ENCODE data around the gene S100PBP. TPM values are rescaled to one million over a fixed set of nuclear protein-coding genes. Genes with fewer than 3 reads are reported as not detected.

S100PBP gene
- polyA plus RNA-seq, 1 of the 3 experiments (the other 2 are of a cell fraction): 13.2 TPM

GRCh38 chr1:32868806-32869455 is 51.5 kb downstream of the S100PBP start:
- Histone ChIP-seq H3K4me2 (no peak overlapping the region), H3K36me3 (replicated peaks in 1 of 2; ENCODE audit: control insufficient read depth in 1 of 2, insufficient read depth in 2 of 2, low read length in 1 of 2) (no peaks in the 10 kb centered on the region), H3K27ac (ENCODE audit: low read depth in 2 of 2, low read length in 1 of 2) (no peak overlapping the region), H3K27me3 (ENCODE audit: insufficient read depth) (no peaks in the 10 kb centered on the region), H3K79me2 (ENCODE audit: insufficient read depth) (no peaks in the 10 kb centered on the region), H4K20me1 (ENCODE audit: insufficient read depth) (no peaks in the 10 kb centered on the region), H3K4me3 (ENCODE audit: low read depth in 2 of 2, low read length in 1 of 2) (no peak overlapping the region), H3K9ac (no peak overlapping the region), H3K9me3 (no peaks in the 10 kb centered on the region), H3K4me1 (ENCODE audit: control insufficient read depth in 1 of 2, insufficient read depth in 2 of 2, low read depth in 1 of 2, low read length in 1 of 2) (peaks cover 0 to 13% of the 10 kb centered on the region in 2 experiments; a peak in 1 of 4 replicates), H3K9me2 (no peaks in the 10 kb centered on the region), H3F3A (replicated peaks; ENCODE audit: insufficient read depth) (peaks cover 3% of the 10 kb centered on the region), H2AFZ (ENCODE audit: low read depth) (no peak overlapping the region)
- ChIA-PET CTCF (no interaction called here), POLR2A (no interaction called here)
- 96% methylated on average over 8 of the region's 9 CpGs for WGBS (ENCODE audit: low lambda C conversion rate)
- DNase-seq: no peak
- no peak for TF ChIP-seq FOSL2 (IDR thresholded peaks at IDR 0.05; ENCODE audit: borderline replicate concordance, low read depth)

DNA sequence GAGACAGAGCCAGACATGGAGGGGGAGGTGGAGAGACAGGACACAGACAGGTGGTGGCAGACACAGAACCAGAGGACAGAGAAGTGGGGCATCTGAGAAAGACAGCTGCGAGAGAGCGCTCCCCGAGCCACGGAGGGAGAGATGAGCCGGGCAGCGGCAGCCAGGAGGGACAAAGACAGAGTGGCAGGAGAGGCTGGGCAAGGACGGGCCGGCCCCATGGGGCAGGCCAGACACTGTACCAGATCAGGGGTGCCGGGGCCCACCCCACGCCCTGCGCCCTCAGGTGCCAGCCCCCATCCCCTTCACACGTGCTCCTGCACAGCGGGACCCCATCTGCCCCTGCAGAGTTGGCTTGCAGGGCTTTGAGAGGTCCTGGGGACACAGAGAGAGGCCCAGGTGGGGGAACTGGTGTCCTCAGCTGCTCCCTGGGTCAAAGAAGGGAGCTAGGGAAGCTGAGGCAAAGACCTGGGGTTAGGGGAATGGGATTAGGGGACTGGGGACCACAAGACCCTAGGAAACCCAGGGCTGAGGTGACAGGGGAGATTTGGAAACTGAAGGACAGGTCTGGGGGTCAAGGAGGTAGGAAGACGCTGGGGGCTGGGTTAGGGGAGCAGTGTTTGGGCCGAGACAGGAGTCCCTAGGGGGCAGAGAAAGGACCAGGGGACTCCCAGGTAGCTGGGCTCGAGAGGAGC is 52.6 kb downstream of the S100PBP start:
- Histone ChIP-seq H3K9me2 (no peaks in the 10 kb centered on the region), H3F3A (replicated peaks; ENCODE audit: insufficient read depth) (peaks cover 4% of the 10 kb centered on the region), H2AFZ (ENCODE audit: low read depth) (no peak overlapping the region), H3K4me1 (ENCODE audit: control insufficient read depth in 1 of 2, insufficient read depth in 2 of 2, low read depth in 1 of 2, low read length in 1 of 2) (peaks cover 0 to 13% of the 10 kb centered on the region in 2 experiments; a peak in 1 of 4 replicates), H3K9ac (no peak overlapping the region), H3K4me3 (ENCODE audit: low read depth in 2 of 2, low read length in 1 of 2) (peak overlapping the region in 1 of 2 experiments; percentile 46; a peak in 2 of 4 replicates), H3K9me3 (no peaks in the 10 kb centered on the region), H3K27ac (ENCODE audit: low read depth in 2 of 2, low read length in 1 of 2) (no peak overlapping the region), H4K20me1 (ENCODE audit: insufficient read depth) (no peaks in the 10 kb centered on the region), H3K36me3 (replicated peaks in 1 of 2; ENCODE audit: control insufficient read depth in 1 of 2, insufficient read depth in 2 of 2, low read length in 1 of 2) (no peaks in the 10 kb centered on the region), H3K4me2 (0 out of 2 replicates have a peak overlapping the region, but pooled peaks have one; percentile 33), H3K79me2 (ENCODE audit: insufficient read depth) (no peaks in the 10 kb centered on the region), H3K27me3 (ENCODE audit: insufficient read depth) (no peaks in the 10 kb centered on the region)
- POLR2A ChIA-PET: no interaction called here
- CTCF ChIA-PET: interaction anchor here (0.8 to 4.3 kb wide), 3 partner anchors 18 to 216 kb away, joined by 3 to 46 read pairs (median 35); partner anchors contain the start of gene HPCA
- DNase-seq: no peak
- 88% methylated on average over 11 of the region's 16 CpGs for WGBS (ENCODE audit: low lambda C conversion rate)
- TF ChIP-seq POLR2AphosphoS5 (IDR thresholded peaks at IDR 0.05; ENCODE audit: low read depth, low read length) (no peak), RAD21 (IDR thresholded peaks at IDR 0.05; ENCODE audit: low read length) (no peak), YY1 (IDR thresholded peaks at IDR 0.05; ENCODE audit: low read depth) (no peak), GABPA (IDR thresholded peaks at IDR 0.05; ENCODE audit: low read depth) (no peak), SIN3A (IDR thresholded peaks at IDR 0.05; ENCODE audit: borderline replicate concordance, low read depth, low read length) (no peak), CHD2 (IDR thresholded peaks at IDR 0.05; ENCODE audit: low read length, partially characterized antibody) (no peak), RFX5 (IDR thresholded peaks at IDR 0.05; ENCODE audit: low read length) (no peak), RCOR1 (IDR thresholded peaks at IDR 0.05; ENCODE audit: low read length) (no peak), SMC3 (IDR thresholded peaks at IDR 0.05; ENCODE audit: low read depth, low read length) (no peak), RXRA (IDR thresholded peaks at IDR 0.05; ENCODE audit: borderline replicate concordance, low read depth) (no peak), CTCF (IDR thresholded peaks at IDR 0.05) (no peak), MEF2A (IDR thresholded peaks at IDR 0.05; ENCODE audit: borderline replicate concordance, low read depth) (no peak), NFIC (IDR thresholded peaks at IDR 0.05; ENCODE audit: borderline replicate concordance) (no peak), NRF1 (IDR thresholded peaks at IDR 0.05; ENCODE audit: low read depth, low read length) (no peak), EZH2phosphoT487 (IDR thresholded peaks at IDR 0.05; ENCODE audit: borderline replicate concordance, low read depth) (no peak)

Measured in SK-N-SH (cell line).